H1 (cell line): ENCODE results near the gene EIF4E1B. TPM values are rescaled to one million over a fixed set of nuclear protein-coding genes. Genes with fewer than 3 reads are reported as not detected.

ENCODE experiments used
- CTCF ChIA-PET: fragments of 300-600 bp; sonication (Branson Sonifier 250); formaldehyde crosslinking; loops from one replicate; lab custom pipeline; 2021; ENCODE audit not compliant: partially characterized antibody; lab: Charles Lee
- POLR2A ChIA-PET: fragments of 300-600 bp; sonication (Branson Sonifier 250); formaldehyde crosslinking; loops from one replicate; lab custom pipeline; 2021; ENCODE audit warnings: inconsistent platforms; ENCODE audit not compliant: partially characterized antibody; lab: Charles Lee
- DNase-seq, 2 experiments: peaks; one replicate each; pipeline versions ENCODE4 v3.0.0 to v3.0.0-alpha.2; 2010 to 2022; ENCODE audit warnings: low spot score in 2 of 2, low read depth in 1 of 2, mixed read lengths in 1 of 2
- FAIRE-seq: peaks from 2 replicates; lab custom pipeline; 2011; peaks lifted over from hg19 to GRCh38; lab: Jason Lieb, UNC
- H2AFZ ChIP-seq: 2 replicates; pipeline ENCODE4 v1.8.1; 2012; ENCODE audit warnings: low read length, inconsistent platforms
- H2AK5ac ChIP-seq: 2 replicates; pipeline ENCODE4 v1.6.1; 2013; ENCODE audit warnings: low read depth, low read length
- H2BK120ac ChIP-seq: replicated peaks from 2 replicates; pipeline ENCODE3; 2013; ENCODE audit warnings: low read depth, low read length, inconsistent platforms
- H2BK12ac ChIP-seq: 2 replicates; pipeline ENCODE4 v1.6.1; 2013; ENCODE audit warnings: low read depth, low read length
- H2BK15ac ChIP-seq: 2 replicates; pipeline ENCODE4 v1.6.1; 2013; ENCODE audit warnings: low read length
- H2BK20ac ChIP-seq: 2 replicates; pipeline ENCODE4 v1.6.1; 2013; ENCODE audit warnings: low read length
- H2BK5ac ChIP-seq: 2 replicates; pipeline ENCODE4 v1.6.1; 2013; ENCODE audit warnings: low read depth, low read length
- H3K14ac ChIP-seq: 2 replicates; pipeline ENCODE4 v1.6.1; 2013; ENCODE audit warnings: inconsistent platforms; ENCODE audit not compliant: insufficient read length
- H3K18ac ChIP-seq: 2 replicates; pipeline ENCODE4 v1.6.1; 2013; ENCODE audit warnings: low read length; ENCODE audit errors: extremely low read depth
- H3K23ac ChIP-seq: 2 replicates; pipeline ENCODE4 v1.6.1; 2013; ENCODE audit warnings: inconsistent platforms; ENCODE audit not compliant: insufficient read length
- H3K23me2 ChIP-seq: 2 replicates; pipeline ENCODE4 v1.6.1; 2013; ENCODE audit warnings: low read depth, low read length
- H3K27ac ChIP-seq: 2 replicates; pipeline ENCODE4 v1.6.1; 2011; ENCODE audit warnings: low read depth, low read length, inconsistent platforms
- H3K27me3 ChIP-seq, 4 experiments: replicated peaks in 1 of 4; 1 replicate in 1 of 4; 2 replicates in 3 of 4; pipeline versions ENCODE4 v1.6.1 to v1.8.1; 2011 to 2013; ENCODE audit warnings: low read length in 3 of 4, mild to moderate bottlenecking in 3 of 4, inconsistent platforms in 2 of 4, mixed read lengths in 2 of 4, moderate library complexity in 1 of 4; ENCODE audit not compliant: control insufficient read depth in 3 of 4, insufficient read depth in 3 of 4; ENCODE audit errors: extremely low read depth in 1 of 4
- H3K36me3 ChIP-seq, 4 experiments: 2 replicates each; pipeline versions ENCODE4 v1.6.1 to v1.8.1; 2011 to 2013; ENCODE audit warnings: mild to moderate bottlenecking in 4 of 4, low read length in 3 of 4, moderate library complexity in 2 of 4, control low read depth in 1 of 4, inconsistent platforms in 1 of 4; ENCODE audit not compliant: insufficient read depth in 4 of 4, control insufficient read depth in 2 of 4
- H3K4ac ChIP-seq: replicated peaks from 2 replicates; pipeline ENCODE3; 2013; ENCODE audit warnings: low read length, low read depth, mixed read lengths, inconsistent platforms; ENCODE audit not compliant: insufficient read length
- H3K4me1 ChIP-seq, 4 experiments: replicated peaks in 1 of 4; 1 replicate in 1 of 4; 2 replicates in 3 of 4; pipeline versions ENCODE4 v1.6.1 to v1.8.1; 2011 to 2013; ENCODE audit warnings: low read length in 3 of 4, inconsistent platforms in 2 of 4, mixed read lengths in 1 of 4; ENCODE audit not compliant: insufficient read depth in 4 of 4, control insufficient read depth in 3 of 4
- H3K4me2 ChIP-seq, 2 experiments: 2 replicates each; pipeline versions ENCODE4 v1.6.1 to v1.8.1; 2011 to 2013; ENCODE audit warnings: low read depth in 2 of 2, low read length in 2 of 2, control low read depth in 1 of 2, inconsistent platforms in 1 of 2, mild to moderate bottlenecking in 1 of 2; ENCODE audit not compliant: insufficient read depth in 1 of 2
- H3K4me3 ChIP-seq, 4 experiments: fragments of 200-600, 300-600 bp in 1 of 4; sonication (generic), shearing (Covaris generic), sonication (Bioruptor Twin) in 1 of 4; 2 replicates each; pipeline versions ENCODE4 v1.5.1 to v1.8.1; 2011 to 2016; ENCODE audit warnings: low read length in 4 of 4, low read depth in 3 of 4, control low read depth in 2 of 4, inconsistent platforms in 2 of 4, mild to moderate bottlenecking in 2 of 4, mixed read lengths in 1 of 4, moderate library complexity in 1 of 4; ENCODE audit not compliant: insufficient read depth in 2 of 4; ENCODE audit errors: extremely low read depth in 1 of 4
- H3K56ac ChIP-seq: replicated peaks from 2 replicates; pipeline ENCODE3; 2013; ENCODE audit warnings: low read depth, mild to moderate bottlenecking, mixed read lengths, low read length, inconsistent platforms; ENCODE audit not compliant: insufficient read length
- H3K79me1 ChIP-seq: 2 replicates; pipeline ENCODE4 v1.6.1; 2013; ENCODE audit warnings: low read depth, low read length, control low read depth
- H3K79me2 ChIP-seq, 2 experiments: 2 replicates each; pipeline versions ENCODE4 v1.6.1 to v1.8.1; 2012 to 2013; ENCODE audit warnings: low read length in 2 of 2, mild to moderate bottlenecking in 2 of 2, inconsistent platforms in 1 of 2; ENCODE audit not compliant: insufficient read depth in 2 of 2, control insufficient read depth in 1 of 2
- H3K9ac ChIP-seq, 4 experiments: replicated peaks in 1 of 4; 1 replicate in 1 of 4; 2 replicates in 3 of 4; pipeline versions ENCODE4 v1.6.1 to v1.8.1; 2011 to 2013; ENCODE audit warnings: low read depth in 3 of 4, low read length in 3 of 4, control low read depth in 2 of 4, mild to moderate bottlenecking in 2 of 4, moderate library complexity in 2 of 4, inconsistent platforms in 1 of 4; ENCODE audit errors: extremely low read depth in 1 of 4
- H3K9me3 ChIP-seq, 2 experiments: 2 replicates each; pipeline versions ENCODE4 v1.6.1 to v1.8.1; 2012 to 2013; ENCODE audit warnings: mild to moderate bottlenecking in 2 of 2, moderate library complexity in 2 of 2, control low read depth in 1 of 2, inconsistent platforms in 1 of 2, low read depth in 1 of 2, low read length in 1 of 2, mixed read lengths in 1 of 2; ENCODE audit not compliant: insufficient read depth in 2 of 2
- H4K20me1 ChIP-seq, 2 experiments: replicated peaks in 1 of 2; 2 replicates each; pipeline versions ENCODE3 to v1.8.1; 2011 to 2013; ENCODE audit warnings: inconsistent platforms in 2 of 2, low read length in 2 of 2, mild to moderate bottlenecking in 1 of 2; ENCODE audit not compliant: insufficient read depth in 2 of 2, control insufficient read depth in 1 of 2
- H4K5ac ChIP-seq: 2 replicates; pipeline ENCODE4 v1.6.1; 2013; ENCODE audit warnings: low read length, low read depth, mixed read lengths, inconsistent platforms; ENCODE audit not compliant: insufficient read length
- H4K8ac ChIP-seq: 2 replicates; pipeline ENCODE4 v1.8.0; 2013; ENCODE audit warnings: mild to moderate bottlenecking, moderate library complexity, low read length, inconsistent platforms; ENCODE audit not compliant: insufficient read depth; ENCODE audit errors: extremely low read depth
- H4K91ac ChIP-seq: replicated peaks from 2 replicates; pipeline ENCODE3; 2013; ENCODE audit warnings: low read length, mixed read lengths, inconsistent platforms; ENCODE audit not compliant: insufficient read length
- CEBPB ChIP-seq: IDR thresholded peaks from 2 replicates; pipeline ENCODE4 v1.6.1; 2012; ENCODE audit warnings: low read depth, low read length
- EZH2 ChIP-seq: fragments of 200-600 bp; sonication (generic); IDR thresholded peaks from 2 replicates; pipeline ENCODE4 v1.7.1; 2012; ENCODE audit warnings: low read depth, mild to moderate bottlenecking, moderate library complexity, low read length, inconsistent platforms; ENCODE audit not compliant: severe bottlenecking
- HDAC6 ChIP-seq: IDR thresholded peaks from one replicate; pipeline ENCODE4 v1.7.1; 2012; ENCODE audit warnings: low read depth, mild to moderate bottlenecking, inconsistent platforms, low read length, moderate library complexity
- RNF2 ChIP-seq: fragments of 200-900, 300-1000 bp; sonication (generic); IDR thresholded peaks from 2 replicates; pipeline ENCODE4 v1.7.1; 2016; ENCODE audit warnings: borderline replicate concordance, low read depth, mild to moderate bottlenecking, antibody characterized with exemption, low read length; ENCODE audit not compliant: poor library complexity, severe bottlenecking; ENCODE audit errors: missing control alignments
- TAF1 ChIP-seq: IDR thresholded peaks from 2 replicates; pipeline ENCODE4 v1.6.1; 2011; ENCODE audit warnings: mild to moderate bottlenecking, low read depth, low read length
- TBP ChIP-seq: IDR thresholded peaks from 2 replicates; pipeline ENCODE4 v1.6.1; 2011; ENCODE audit warnings: low read depth, low read length, improper control_type of control experiment
- WGBS, 2 experiments: shearing (Covaris generic) in 1 of 2; methylation state at CpG; one replicate each; pipeline versions ENCODE4 v1.1.6 to v1.1.7; 2013 to 2015; ENCODE audit warnings: low lambda C conversion rate in 2 of 2, mixed read lengths in 2 of 2, inconsistent platforms in 1 of 2, low coverage in 1 of 2, missing lambda C conversion rate in 1 of 2; ENCODE audit not compliant: insufficient replicate concordance in 2 of 2, insufficient coverage in 1 of 2, insufficient read length in 1 of 2; ENCODE audit errors: extremely low coverage in 1 of 2, missing lambda C conversion rate in 1 of 2; 5-methylcytosine and 5-hydroxymethylcytosine counted together
- polyA plus RNA-seq, 7 experiments: library from polyadenylated mRNA; depleted of rRNA in 3 of 7; stranded (reverse) in 5 of 7; unstranded in 2 of 7; fragments of >200 nt in 5 of 7; fragments of 200-250 nt in 2 of 7; gene quantifications; 1 replicate in 5 of 7; 2 replicates in 1 of 7; 4 replicates in 1 of 7; pipeline versions ENCODE4 v1.2.1 to v1.2.3, GENCODE V29; 2011 to 2013; ENCODE audit warnings: missing spikeins in 2 of 7, mixed read lengths in 2 of 7
- total RNA-seq: library from RNA; stranded (reverse); fragmentation: NEBNext Ultra II Directional; extraction: Animal tissue kit (Norgen Biotek cat#: 25700); gene quantifications from 2 replicates; pipeline ENCODE4 v1.2.1, GENCODE V29; 2021
- TF ChIP-seq, protein P1 (sequence below): IDR thresholded peaks from 2 replicates; pipeline ENCODE4 v1.6.1; 2012; ENCODE audit warnings: low read length, inconsistent platforms
- TF ChIP-seq, protein P2 (sequence below): IDR thresholded peaks from 2 replicates; pipeline ENCODE4 v1.6.1; 2012; ENCODE audit warnings: inconsistent platforms
- TF ChIP-seq, protein P3 (sequence below): IDR thresholded peaks from 2 replicates; pipeline ENCODE4 v1.6.1; 2011; ENCODE audit warnings: low read depth, mild to moderate bottlenecking, low read length; ENCODE audit not compliant: insufficient read depth

The EIF4E1B gene
- total and polyA plus RNA-seq, 2 of the 8 experiments (the other 6 are each of a cell fraction or from before 2014, with no cell fraction given) = 0.97 to 1.3 TPM

DNA sequence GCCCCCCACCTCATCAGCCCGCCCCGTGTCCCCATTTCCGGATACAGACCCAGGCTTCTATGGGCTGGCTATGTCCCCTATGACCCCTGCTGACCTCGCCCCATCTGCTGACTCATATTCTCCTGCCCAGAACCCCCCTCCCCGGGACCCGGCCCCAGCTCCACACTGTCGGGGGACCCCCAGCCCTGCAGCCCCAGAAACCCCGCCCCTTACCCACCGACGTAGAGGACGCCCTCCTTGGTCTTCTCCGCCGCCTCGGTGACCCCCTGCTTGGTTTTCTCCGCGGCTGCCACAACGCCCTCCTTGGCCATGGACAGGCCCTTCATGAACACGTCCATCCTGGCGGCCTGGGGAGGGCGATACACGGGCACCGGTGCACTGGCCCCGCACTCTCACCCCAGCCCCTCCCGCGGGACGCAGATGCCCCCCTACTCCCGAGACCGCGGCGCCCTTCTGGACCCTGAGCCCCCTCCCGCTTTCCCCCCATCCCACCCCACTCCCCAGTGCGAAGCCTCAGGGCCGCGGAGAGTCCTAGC, 1.1 kb upstream of the EIF4E1B start:
- peak overlapping the region; percentile 89 to 100 for H3K4me2 ChIP-seq
- peaks cover 0 to 3% of the 10 kb centered on the region in 2 experiments for H4K20me1 ChIP-seq
- POLR2A ChIA-PET = interaction anchor here (0.7 to 2.7 kb wide), 17 partner anchors 9 to 1018 kb away, joined by 3 to 19 read pairs (median 3); partner anchors contain the start of genes RNF44 and TSPAN17
- no peak for TF ChIP-seq EZH2
- no peak for TF ChIP-seq TBP
- TF ChIP-seq, protein P1, sequence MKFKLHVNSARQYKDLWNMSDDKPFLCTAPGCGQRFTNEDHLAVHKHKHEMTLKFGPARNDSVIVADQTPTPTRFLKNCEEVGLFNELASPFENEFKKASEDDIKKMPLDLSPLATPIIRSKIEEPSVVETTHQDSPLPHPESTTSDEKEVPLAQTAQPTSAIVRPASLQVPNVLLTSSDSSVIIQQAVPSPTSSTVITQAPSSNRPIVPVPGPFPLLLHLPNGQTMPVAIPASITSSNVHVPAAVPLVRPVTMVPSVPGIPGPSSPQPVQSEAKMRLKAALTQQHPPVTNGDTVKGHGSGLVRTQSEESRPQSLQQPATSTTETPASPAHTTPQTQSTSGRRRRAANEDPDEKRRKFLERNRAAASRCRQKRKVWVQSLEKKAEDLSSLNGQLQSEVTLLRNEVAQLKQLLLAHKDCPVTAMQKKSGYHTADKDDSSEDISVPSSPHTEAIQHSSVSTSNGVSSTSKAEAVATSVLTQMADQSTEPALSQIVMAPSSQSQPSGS = no peak
- TF ChIP-seq, protein P2, sequence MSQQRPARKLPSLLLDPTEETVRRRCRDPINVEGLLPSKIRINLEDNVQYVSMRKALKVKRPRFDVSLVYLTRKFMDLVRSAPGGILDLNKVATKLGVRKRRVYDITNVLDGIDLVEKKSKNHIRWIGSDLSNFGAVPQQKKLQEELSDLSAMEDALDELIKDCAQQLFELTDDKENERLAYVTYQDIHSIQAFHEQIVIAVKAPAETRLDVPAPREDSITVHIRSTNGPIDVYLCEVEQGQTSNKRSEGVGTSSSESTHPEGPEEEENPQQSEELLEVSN = no peak
- TF ChIP-seq TAF1 = no peak
- no peak for TF ChIP-seq HDAC6
- TF ChIP-seq CEBPB = no peak
- TF ChIP-seq, protein P3, sequence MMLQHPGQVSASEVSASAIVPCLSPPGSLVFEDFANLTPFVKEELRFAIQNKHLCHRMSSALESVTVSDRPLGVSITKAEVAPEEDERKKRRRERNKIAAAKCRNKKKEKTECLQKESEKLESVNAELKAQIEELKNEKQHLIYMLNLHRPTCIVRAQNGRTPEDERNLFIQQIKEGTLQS = no peak
- TF ChIP-seq RNF2 = no peak

More for the DNA sequence above, 1.1 kb upstream of the EIF4E1B start:
- Histone ChIP-seq H2BK120ac (no peak overlapping the region), H2AFZ (peak overlapping the region; percentile 98; the same call in 1 of the 2 replicates), H3K27me3 (peaks cover 3 to 40% (median 34%) of the 10 kb centered on the region in 4 experiments), H4K91ac (no peak overlapping the region), H4K8ac (0 out of 2 replicates have a peak overlapping the region, but pooled peaks have one; percentile 25), H2BK15ac (peak overlapping the region; percentile 50; the same call in 1 of the 2 replicates), H3K79me2 (no peaks in the 10 kb centered on the region), H2BK20ac (no peak overlapping the region), H3K14ac (no peak overlapping the region), H3K9me3 (no peaks in the 10 kb centered on the region), H3K56ac (no peak overlapping the region), H3K4me1 (peaks cover 8 to 35% (median 11%) of the 10 kb centered on the region in 4 experiments), H2BK5ac (no peak overlapping the region), H3K4me3 (peak overlapping the region; percentile 81 to 89 (median 84)), H3K23ac (no peak overlapping the region), H3K36me3 (no peaks in the 10 kb centered on the region), H3K79me1 (no peaks in the 10 kb centered on the region), H2BK12ac (peak overlapping the region; percentile 77; the same call in 1 of the 2 replicates), H3K27ac (no peak overlapping the region), H2AK5ac (no peak overlapping the region), H3K18ac (no peak overlapping the region), H3K4ac (no peak overlapping the region), H3K23me2 (peaks cover 16% of the 10 kb centered on the region), H4K5ac (no peak overlapping the region), H3K9ac (no peak overlapping the region)
- FAIRE-seq (no peak), DNase-seq (peak in 1 of 2 experiments; percentile 60)
- CTCF ChIA-PET = interaction anchor here (0.8 to 1.7 kb wide), 3 partner anchors 29 to 56 kb away, joined by 3 to 5 read pairs (median 4); no protein-coding TSS in a partner anchor
- WGBS, 2 experiments = 8% methylated on average over 16 of the region's 34 CpGs; no CpG with 5 or more reads in 1 of the 2 experiments
